HL-60/S4 treated with retinoic acid at 250 ng/mL for 4 days and 3 days (cell line): ENCODE data around the gene OSCP1.

Experiments used
- in situ Hi-C: fragments of 300-500 bp; cut with MboI; formaldehyde crosslinking; loops from 2 replicates; pipeline ENCODE4 v1.7.0; 2022; ENCODE audit warnings: low sequenced_read_pairs

OSCP1 gene

GRCh38 chr1:36411674-36412648 lies 38.3 kb downstream of the OSCP1 start:
- in situ Hi-C loops, result loop anchor here (25.0 kb wide), 1 partner anchor 300 kb away; no protein-coding TSS in a partner anchor

GRCh38 chr1:36408479-36408878 lies 41.8 kb downstream of the OSCP1 start:
- in situ Hi-C loops, result loop anchor here (25.0 kb wide), 1 partner anchor 296 kb away; no protein-coding TSS in a partner anchor

GRCh38 chr1:36406440-36406839 lies 43.8 kb downstream of the OSCP1 start:
- in situ Hi-C loops, result loop anchor here (25.0 kb wide), 1 partner anchor 294 kb away; no protein-coding TSS in a partner anchor

- in situ Hi-C loops, result loop anchor here (25.0 kb wide), 1 partner anchor 290 kb away; no protein-coding TSS in a partner anchor
Observed at GRCh38 chr1:36402504-36402890, 47.8 kb downstream of the OSCP1 start.

- in situ Hi-C loops, result loop anchor here (25.0 kb wide), 1 partner anchor 290 kb away; no protein-coding TSS in a partner anchor
Observed at GRCh38 chr1:36401602-36402503, 48.4 kb downstream of the OSCP1 start.

- in situ Hi-C loops, result loop anchor here (25.0 kb wide), 1 partner anchor 289 kb away; no protein-coding TSS in a partner anchor
Observed at GRCh38 chr1:36400825-36401601, 49.2 kb downstream of the OSCP1 start.

- in situ Hi-C loops, result loop anchor here (25.0 kb wide), 1 partner anchor 288 kb away; no protein-coding TSS in a partner anchor
Observed at GRCh38 chr1:36400514-36400824, 49.8 kb downstream of the OSCP1 start.

- in situ Hi-C loops, result no loop called here
Observed at GRCh38 chr1:36398370-36398977, 51.8 kb downstream of the OSCP1 start.

- in situ Hi-C loops, result no loop called here
Observed at GRCh38 chr1:36397378-36398230, 52.6 kb downstream of the OSCP1 start, which contains the start of gene LSM10. Gene LSM10 (minus strand): TSS chr1:36397908. CDS start chr1:36394129, 3,779 bp downstream.

GRCh38 chr1:36397083-36397377 lies 53.2 kb downstream of the OSCP1 start:
- in situ Hi-C loops, result no loop called here

- in situ Hi-C loops, result no loop called here
Observed at GRCh38 chr1:36396359-36396758, 53.9 kb downstream of the OSCP1 start.

- in situ Hi-C loops, result no loop called here
Observed at GRCh38 chr1:36393686-36394085, 56.6 kb downstream of the OSCP1 start.

- in situ Hi-C loops, result no loop called here
Observed at GRCh38 chr1:36392836-36393235, 57.4 kb downstream of the OSCP1 start.

GRCh38 chr1:36391271-36391670 lies 59.0 kb downstream of the OSCP1 start:
- in situ Hi-C loops, result no loop called here

- in situ Hi-C loops, result no loop called here
Observed at GRCh38 chr1:36390411-36390810, 59.8 kb downstream of the OSCP1 start.

GRCh38 chr1:36389999-36390398 lies 60.3 kb downstream of the OSCP1 start:
- in situ Hi-C loops, result no loop called here

- in situ Hi-C loops, result no loop called here
Observed at GRCh38 chr1:36389261-36389660, 61.0 kb downstream of the OSCP1 start.

- in situ Hi-C loops, result no loop called here
Observed at GRCh38 chr1:36387141-36387949, 62.9 kb downstream of the OSCP1 start.
